DOHH2 (cell line): ENCODE results near the gene CGNL1.

ENCODE experiments used
- H3F3A ChIP-seq: fragments of 200-600 bp; sonication (generic), shearing (Covaris generic); 2 replicates; pipeline ENCODE4 v1.6.0; 2016; ENCODE audit warnings: antibody characterized with exemption, mild to moderate bottlenecking; ENCODE audit not compliant: control insufficient read depth, insufficient read depth
- H3K27ac ChIP-seq: fragments of 200-600 bp; sonication (generic); 2 replicates; pipeline ENCODE4 v1.5.1; 2014; ENCODE audit warnings: low read depth, mild to moderate bottlenecking, low read length, moderate library complexity
- H3K27me3 ChIP-seq: fragments of 200-600 bp; sonication (generic); 2 replicates; pipeline ENCODE4 v1.6.1; 2014; ENCODE audit warnings: mild to moderate bottlenecking, low read length, mixed read lengths; ENCODE audit not compliant: control insufficient read depth
- H3K36me3 ChIP-seq: fragments of 200-600 bp; sonication (generic); 2 replicates; pipeline ENCODE4 v1.6.1; 2014; ENCODE audit warnings: mild to moderate bottlenecking, low read length, moderate library complexity, mixed read lengths; ENCODE audit not compliant: control insufficient read depth
- H3K4me1 ChIP-seq: fragments of 200-600 bp; sonication (generic); 2 replicates; pipeline ENCODE4 v1.6.1; 2014; ENCODE audit warnings: mild to moderate bottlenecking, low read length, mixed read lengths; ENCODE audit not compliant: control insufficient read depth
- H3K4me2 ChIP-seq: fragments of 200-600 bp; sonication (generic); 2 replicates; pipeline ENCODE4 v1.6.0; 2014; ENCODE audit warnings: mild to moderate bottlenecking, low read length, moderate library complexity
- H3K4me3 ChIP-seq: fragments of 200-600 bp; sonication (generic); 2 replicates; pipeline ENCODE4 v1.5.1; 2014; ENCODE audit warnings: mild to moderate bottlenecking, low read length, mixed read lengths
- H3K79me2 ChIP-seq: fragments of 200-600 bp; sonication (generic); 2 replicates; pipeline ENCODE4 v1.6.1; 2014; ENCODE audit warnings: mild to moderate bottlenecking, low read length, mixed read lengths; ENCODE audit not compliant: control insufficient read depth
- H3K9me2 ChIP-seq: fragments of 200-600 bp; sonication (generic); replicated peaks from 2 replicates; pipeline ENCODE4 v1.6.1; 2014; ENCODE audit warnings: mild to moderate bottlenecking, low read length, mixed read lengths; ENCODE audit not compliant: control insufficient read depth
- H3K9me3 ChIP-seq: fragments of 200-600 bp; sonication (generic); 2 replicates; pipeline ENCODE4 v1.6.1; 2014; ENCODE audit warnings: antibody characterized with exemption, low read length, mixed read lengths; ENCODE audit not compliant: control insufficient read depth, insufficient read depth
- H4K20me1 ChIP-seq: fragments of 200-600 bp; sonication (generic); 2 replicates; pipeline ENCODE4 v1.6.0; 2014; ENCODE audit warnings: low read depth, mild to moderate bottlenecking, antibody characterized with exemption, low read length, moderate library complexity; ENCODE audit not compliant: control insufficient read depth, insufficient read depth
- CTCF ChIP-seq: fragments of 200-600 bp; sonication (generic); IDR thresholded peaks from one replicate; pipeline ENCODE4 v1.5.1; 2014; ENCODE audit warnings: antibody characterized with exemption, mild to moderate bottlenecking, low read depth, low read length; ENCODE audit not compliant: poor library complexity, severe bottlenecking
- EZH2phosphoT487 ChIP-seq: fragments of 200-600 bp; sonication (generic); IDR thresholded peaks from 2 replicates; pipeline ENCODE4 v1.6.1; 2017; ENCODE audit warnings: borderline replicate concordance, mild to moderate bottlenecking, antibody characterized with exemption, low read length, moderate library complexity, mixed read lengths

Gene CGNL1

DNA sequence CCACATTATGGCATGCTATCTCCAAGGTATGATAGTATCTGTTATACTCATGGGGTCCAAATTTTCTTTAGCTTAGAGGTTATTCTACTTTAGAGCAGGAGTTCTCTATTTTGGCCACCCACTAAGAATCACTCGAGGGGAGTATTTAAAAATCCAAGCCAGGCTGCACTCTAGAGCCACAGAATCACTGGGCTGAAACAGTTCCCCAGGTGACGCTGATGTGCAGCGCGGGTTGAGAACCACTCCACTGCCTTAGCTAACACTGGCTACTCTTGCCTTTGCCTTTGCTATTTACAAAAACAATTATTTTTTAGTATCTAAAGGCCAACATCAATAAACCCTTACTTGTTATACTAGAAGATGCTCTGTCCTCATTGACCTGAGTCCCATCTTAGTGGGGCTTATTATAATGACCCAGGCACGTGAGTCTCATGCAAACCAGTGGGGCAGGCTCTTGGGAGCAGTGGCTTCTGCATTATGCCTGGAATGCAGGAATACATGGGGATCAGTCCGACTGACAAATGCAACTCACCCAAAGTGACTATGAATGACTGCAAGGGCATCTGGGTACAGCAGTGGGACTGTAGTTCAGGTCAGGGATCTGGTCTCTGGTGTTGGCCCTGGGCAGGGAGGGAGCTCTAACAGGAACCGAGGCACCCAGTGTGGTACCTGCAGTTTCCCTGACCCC is 21.7 kb upstream of the CGNL1 start:
- no peak overlapping the region for H3K4me3 ChIP-seq
- no peaks in the 10 kb centered on the region for H4K20me1 ChIP-seq
- no peak overlapping the region for H3K27ac ChIP-seq
- no peaks in the 10 kb centered on the region for H3K9me3 ChIP-seq
- no peak overlapping the region for H3K4me2 ChIP-seq
- H3K27me3 ChIP-seq, result 0 out of 2 replicates have a peak, but pooled peaks cover 5% of the 10 kb centered on the region
- no peaks in the 10 kb centered on the region for H3K79me2 ChIP-seq
- TF ChIP-seq CTCF (no peak), EZH2phosphoT487 (no peak)
- no peaks in the 10 kb centered on the region for H3K4me1 ChIP-seq
- no peaks in the 10 kb centered on the region for H3K9me2 ChIP-seq
- no peaks in the 10 kb centered on the region for H3K36me3 ChIP-seq
- no peaks in the 10 kb centered on the region for H3F3A ChIP-seq

DNA sequence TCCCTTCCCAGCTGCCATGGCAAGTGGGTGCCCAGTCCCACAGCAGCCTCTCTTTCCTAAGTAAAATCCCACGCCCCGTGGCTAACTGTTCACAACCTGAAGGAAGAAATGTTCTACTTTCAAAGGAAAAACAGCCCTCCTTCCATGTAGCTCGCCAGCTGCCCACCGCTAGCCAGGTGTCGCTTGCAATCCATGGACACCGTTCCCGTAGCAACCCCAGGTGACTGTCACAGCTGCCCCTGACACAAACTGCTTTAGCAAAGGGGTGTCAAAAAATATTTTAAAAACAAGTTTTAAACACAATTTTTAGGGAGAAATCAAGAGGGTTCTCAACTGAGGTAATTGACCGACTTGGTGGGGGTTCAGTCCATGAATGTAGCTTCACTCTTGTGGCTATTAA is 21.0 kb upstream of the CGNL1 start:
- no peaks in the 10 kb centered on the region for H3K9me2 ChIP-seq
- no peaks in the 10 kb centered on the region for H3K36me3 ChIP-seq
- H3K27me3 ChIP-seq, result 0 out of 2 replicates have a peak, but pooled peaks cover 5% of the 10 kb centered on the region
- no peaks in the 10 kb centered on the region for H3K9me3 ChIP-seq
- no peak for TF ChIP-seq CTCF
- no peak for TF ChIP-seq EZH2phosphoT487
- no peaks in the 10 kb centered on the region for H4K20me1 ChIP-seq
- no peak overlapping the region for H3K4me3 ChIP-seq
- no peaks in the 10 kb centered on the region for H3F3A ChIP-seq
- H3K4me1 ChIP-seq, result no peaks in the 10 kb centered on the region
- H3K27ac ChIP-seq, result no peak overlapping the region
- H3K4me2 ChIP-seq, result no peak overlapping the region
- H3K79me2 ChIP-seq, result no peaks in the 10 kb centered on the region

DNA sequence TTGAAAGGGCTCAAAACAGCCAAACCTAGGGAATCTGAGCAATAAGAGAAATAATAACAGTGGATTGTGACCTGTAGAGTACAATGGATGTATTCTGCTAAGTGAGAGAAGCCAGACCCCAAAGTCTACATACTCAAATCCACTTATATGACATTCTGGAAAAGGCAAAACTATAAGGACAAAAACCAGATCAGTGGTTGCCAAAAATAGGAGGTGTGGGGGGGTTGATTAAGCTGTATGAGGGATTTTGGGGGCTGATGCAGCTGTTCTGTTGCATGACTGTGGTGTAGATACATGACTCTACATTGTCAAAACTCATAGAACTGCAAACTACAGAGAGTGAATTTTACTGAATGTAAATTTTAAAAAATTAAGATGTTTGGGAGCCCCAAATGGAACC is 20.1 kb upstream of the CGNL1 start:
- 0 out of 2 replicates have a peak, but pooled peaks cover 5% of the 10 kb centered on the region for H3K27me3 ChIP-seq
- H3K4me2 ChIP-seq, result no peak overlapping the region
- no peak overlapping the region for H3K4me3 ChIP-seq
- H3K4me1 ChIP-seq, result no peaks in the 10 kb centered on the region
- TF ChIP-seq EZH2phosphoT487 (no peak), CTCF (no peak)
- no peak overlapping the region for H3K27ac ChIP-seq
- H4K20me1 ChIP-seq, result no peaks in the 10 kb centered on the region
- no peaks in the 10 kb centered on the region for H3K36me3 ChIP-seq
- no peaks in the 10 kb centered on the region for H3K9me2 ChIP-seq
- H3K9me3 ChIP-seq, result no peaks in the 10 kb centered on the region
- no peaks in the 10 kb centered on the region for H3F3A ChIP-seq
- no peaks in the 10 kb centered on the region for H3K79me2 ChIP-seq
